ENCODE measurements around the gene CASZ1.
A peak's percentile ranks its signal among the peaks of the same experiment; 100 is the strongest.

The CASZ1 gene

GRCh38 chr1:10665226-10665625 lies 131.2 kb downstream of the CASZ1 start:
- no peak for DNase-seq

- DNase-seq = no peak
Measured at GRCh38 chr1:10664251-10664650, 132.2 kb downstream of the CASZ1 start.

- DNase-seq = peak; percentile 48
Measured at GRCh38 chr1:10663678-10664035, 132.8 kb downstream of the CASZ1 start.

GRCh38 chr1:10662824-10663677 lies 133.4 kb downstream of the CASZ1 start:
- no peak for DNase-seq

GRCh38 chr1:10662090-10662688 lies 134.3 kb downstream of the CASZ1 start:
- DNase-seq = no peak

GRCh38 chr1:10661453-10661852 lies 135.0 kb downstream of the CASZ1 start:
- DNase-seq = no peak

- DNase-seq = no peak
Measured at GRCh38 chr1:10659646-10660540, 136.6 kb downstream of the CASZ1 start.

GRCh38 chr1:10659218-10659617 lies 137.2 kb downstream of the CASZ1 start:
- DNase-seq = no peak

GRCh38 chr1:10658396-10659066 lies 137.9 kb downstream of the CASZ1 start:
- no peak for DNase-seq

- DNase-seq = no peak
Measured at GRCh38 chr1:10657088-10657847, 139.2 kb downstream of the CASZ1 start.

GRCh38 chr1:10656431-10656830 lies 140.0 kb downstream of the CASZ1 start:
- DNase-seq = no peak

GRCh38 chr1:10655002-10655401 lies 141.4 kb downstream of the CASZ1 start:
- DNase-seq = no peak

- DNase-seq = no peak
Measured at GRCh38 chr1:10653370-10654125, 142.9 kb downstream of the CASZ1 start.

GRCh38 chr1:10652626-10653025 lies 143.8 kb downstream of the CASZ1 start:
- no peak for DNase-seq

- DNase-seq = no peak
Measured at GRCh38 chr1:10651793-10652192, 144.7 kb downstream of the CASZ1 start.

GRCh38 chr1:10651389-10651766 lies 145.1 kb downstream of the CASZ1 start:
- no peak for DNase-seq

GRCh38 chr1:10650556-10651388 lies 145.7 kb downstream of the CASZ1 start:
- no peak for DNase-seq

- no peak for DNase-seq
Measured at GRCh38 chr1:10649517-10650201, 146.8 kb downstream of the CASZ1 start.

- no peak for DNase-seq
Measured at GRCh38 chr1:10648689-10649516, 147.5 kb downstream of the CASZ1 start.

Measured in NCI-H2227 treated with DMSO at 0.1 percent for 48 hours (cell line).